Kidney (tissue), 14 donors: Measurements from ENCODE around the gene MOSPD2. TPM values are rescaled to one million over a fixed set of nuclear protein-coding genes. Genes with fewer than 3 reads are reported as not detected.

ENCODE experiments used
- DNase-seq, 5 donors: peaks; one replicate each; pipeline ENCODE4 v3.0.0-alpha.2; 2013 to 2020
- FAIRE-seq: peaks from 2 replicates; lab custom pipeline; 2012; peaks lifted over from hg19 to GRCh38; lab: Jason Lieb, UNC
- H3K27ac ChIP-seq, 2 donors: one replicate each; pipeline ENCODE4 v1.7.0; 2013; ENCODE audit warnings: low read depth in 2 of 2, low read length in 2 of 2, inconsistent platforms in 1 of 2
- H3K27me3 ChIP-seq: one replicate; pipeline ENCODE4 v1.7.1; 2013; ENCODE audit warnings: low read length, inconsistent platforms; ENCODE audit not compliant: control insufficient read depth, insufficient read depth
- H3K36me3 ChIP-seq, 3 donors: one replicate each; pipeline versions ENCODE4 v1.7.0 to v1.7.1; 2013; ENCODE audit warnings: low read length in 3 of 3, control low read depth in 1 of 3, inconsistent platforms in 1 of 3; ENCODE audit not compliant: insufficient read depth in 3 of 3, control insufficient read depth in 2 of 3
- H3K4me1 ChIP-seq, 3 donors: one replicate each; pipeline versions ENCODE4 v1.7.0 to v1.7.1; 2013; ENCODE audit warnings: low read length in 3 of 3, inconsistent platforms in 1 of 3, low read depth in 1 of 3; ENCODE audit not compliant: control insufficient read depth in 2 of 3, insufficient read depth in 2 of 3
- H3K4me3 ChIP-seq, 3 donors: one replicate each; pipeline versions ENCODE4 v1.7.0 to v1.8.1; 2013; ENCODE audit warnings: low read length in 3 of 3, control low read depth in 1 of 3, inconsistent platforms in 1 of 3
- H3K9ac ChIP-seq, 3 donors: one replicate each; pipeline versions ENCODE4 v1.7.0 to v1.7.1; 2013; ENCODE audit warnings: low read length in 3 of 3, control low read depth in 1 of 3, inconsistent platforms in 1 of 3
- H3K9me3 ChIP-seq, 3 donors: one replicate each; pipeline versions ENCODE4 v1.7.0 to v1.7.1; 2013; ENCODE audit warnings: low read length in 3 of 3, control low read depth in 1 of 3, inconsistent platforms in 1 of 3; ENCODE audit not compliant: control insufficient read depth in 2 of 3, insufficient read depth in 1 of 3
- intact Hi-C: fragments of 100-400 bp; cut with DNase I; formaldehyde crosslinking; loops from one replicate; pipeline ENCODE4 v1.11.1; 2022
- polyA plus RNA-seq: library from polyadenylated mRNA; stranded (reverse); fragments of 350-450 nt; fragmentation: Illumina TruSeq; extraction: RNeasy Lipid Tissue Mini Kit (QIAGEN cat#74804); gene quantifications from one replicate; pipeline ENCODE4 v1.2.3, GENCODE V29; 2014; ENCODE audit warnings: low read depth, low replicate concordance; ENCODE audit not compliant: insufficient read depth
- total RNA-seq: library from RNA; stranded (reverse); fragmentation: NEBNext Ultra II Directional; extraction: Animal tissue kit (Norgen Biotek cat#: 25700); gene quantifications from one replicate; pipeline ENCODE4 v1.2.1, GENCODE V29; 2021
- TF ChIP-seq, protein P1 (sequence below): IDR thresholded peaks from 3 replicates; pipeline ENCODE4 v1.5.1; 2012; ENCODE audit warnings: mild to moderate bottlenecking, moderate library complexity, borderline replicate concordance; ENCODE audit not compliant: insufficient read depth; ENCODE audit errors: extremely low read depth
- donor health status: control.
- donor health status: control.
- donor health status: control.
- donor health status: control.
- donor health status: control.
- donor health status: DM: yes; HTN: yes; CAD: no.
- donor health status: Normal renal cell carcinoma (clear cell type).

MOSPD2 gene
- total and polyA plus RNA-seq, 2 donors from 2014 or later, result 4.0 to 14.4 TPM

GRCh38 chrX:14948691-14949090 is 75.5 kb downstream of the MOSPD2 start:
- Histone ChIP-seq H3K9ac (no peak overlapping the region), H3K36me3 (no peaks in the 10 kb centered on the region), H3K4me3 (no peak overlapping the region), H3K27me3 (no peaks in the 10 kb centered on the region), H3K4me1 (no peaks in the 10 kb centered on the region), H3K9me3 (no peaks in the 10 kb centered on the region), H3K27ac (no peak overlapping the region)
- DNase-seq, result no peak
- TF ChIP-seq, protein P1, sequence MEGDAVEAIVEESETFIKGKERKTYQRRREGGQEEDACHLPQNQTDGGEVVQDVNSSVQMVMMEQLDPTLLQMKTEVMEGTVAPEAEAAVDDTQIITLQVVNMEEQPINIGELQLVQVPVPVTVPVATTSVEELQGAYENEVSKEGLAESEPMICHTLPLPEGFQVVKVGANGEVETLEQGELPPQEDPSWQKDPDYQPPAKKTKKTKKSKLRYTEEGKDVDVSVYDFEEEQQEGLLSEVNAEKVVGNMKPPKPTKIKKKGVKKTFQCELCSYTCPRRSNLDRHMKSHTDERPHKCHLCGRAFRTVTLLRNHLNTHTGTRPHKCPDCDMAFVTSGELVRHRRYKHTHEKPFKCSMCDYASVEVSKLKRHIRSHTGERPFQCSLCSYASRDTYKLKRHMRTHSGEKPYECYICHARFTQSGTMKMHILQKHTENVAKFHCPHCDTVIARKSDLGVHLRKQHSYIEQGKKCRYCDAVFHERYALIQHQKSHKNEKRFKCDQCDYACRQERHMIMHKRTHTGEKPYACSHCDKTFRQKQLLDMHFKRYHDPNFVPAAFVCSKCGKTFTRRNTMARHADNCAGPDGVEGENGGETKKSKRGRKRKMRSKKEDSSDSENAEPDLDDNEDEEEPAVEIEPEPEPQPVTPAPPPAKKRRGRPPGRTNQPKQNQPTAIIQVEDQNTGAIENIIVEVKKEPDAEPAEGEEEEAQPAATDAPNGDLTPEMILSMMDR, result no peak
- intact Hi-C loops, result no loop called here
- FAIRE-seq, result no peak

DNA sequence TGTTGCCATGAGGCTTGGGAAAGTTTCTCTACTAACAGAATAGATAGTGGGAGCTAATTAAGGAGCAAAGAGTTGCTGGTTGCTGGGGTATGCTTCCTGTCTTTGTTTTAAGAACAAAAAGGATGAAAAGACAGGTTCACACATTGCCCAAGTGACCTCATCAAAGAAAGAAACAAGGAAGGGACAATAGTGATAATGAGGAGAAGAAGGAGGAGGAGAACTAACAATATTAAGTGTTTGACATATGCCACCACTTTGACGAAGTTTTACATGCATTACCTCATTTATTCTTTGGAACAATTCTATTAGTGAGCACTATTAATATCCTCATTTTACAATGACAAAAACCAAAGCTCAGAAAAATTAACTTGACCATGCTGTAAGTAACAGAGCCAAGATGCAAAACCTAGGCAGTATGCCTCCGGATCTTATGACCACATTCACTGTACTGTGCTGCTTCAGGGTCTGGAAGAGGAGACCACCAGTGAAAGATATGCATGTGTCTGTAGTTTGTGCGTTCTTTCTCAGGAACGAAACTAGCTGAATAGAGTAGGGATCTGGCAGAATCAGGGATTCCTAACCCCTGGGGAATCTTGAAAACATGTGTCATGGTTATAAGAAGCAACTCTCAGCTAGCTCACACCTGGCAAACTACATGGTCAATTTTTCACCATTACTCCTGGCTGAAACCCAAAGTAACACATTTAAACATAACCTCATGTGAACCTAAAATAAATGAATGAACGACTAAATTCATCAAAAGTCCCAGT is 83.8 kb downstream of the MOSPD2 start:
- no peak for FAIRE-seq
- H3K27me3 ChIP-seq, result no peaks in the 10 kb centered on the region
- TF ChIP-seq, protein P1, result no peak
- intact Hi-C loops, result no loop called here
- no peak overlapping the region for H3K9ac ChIP-seq
- H3K36me3 ChIP-seq, result no peaks in the 10 kb centered on the region
- H3K27ac ChIP-seq, result no peak overlapping the region
- DNase-seq, result no peak
- no peaks in the 10 kb centered on the region for H3K9me3 ChIP-seq
- no peaks in the 10 kb centered on the region for H3K4me1 ChIP-seq
- no peak overlapping the region for H3K4me3 ChIP-seq

DNA sequence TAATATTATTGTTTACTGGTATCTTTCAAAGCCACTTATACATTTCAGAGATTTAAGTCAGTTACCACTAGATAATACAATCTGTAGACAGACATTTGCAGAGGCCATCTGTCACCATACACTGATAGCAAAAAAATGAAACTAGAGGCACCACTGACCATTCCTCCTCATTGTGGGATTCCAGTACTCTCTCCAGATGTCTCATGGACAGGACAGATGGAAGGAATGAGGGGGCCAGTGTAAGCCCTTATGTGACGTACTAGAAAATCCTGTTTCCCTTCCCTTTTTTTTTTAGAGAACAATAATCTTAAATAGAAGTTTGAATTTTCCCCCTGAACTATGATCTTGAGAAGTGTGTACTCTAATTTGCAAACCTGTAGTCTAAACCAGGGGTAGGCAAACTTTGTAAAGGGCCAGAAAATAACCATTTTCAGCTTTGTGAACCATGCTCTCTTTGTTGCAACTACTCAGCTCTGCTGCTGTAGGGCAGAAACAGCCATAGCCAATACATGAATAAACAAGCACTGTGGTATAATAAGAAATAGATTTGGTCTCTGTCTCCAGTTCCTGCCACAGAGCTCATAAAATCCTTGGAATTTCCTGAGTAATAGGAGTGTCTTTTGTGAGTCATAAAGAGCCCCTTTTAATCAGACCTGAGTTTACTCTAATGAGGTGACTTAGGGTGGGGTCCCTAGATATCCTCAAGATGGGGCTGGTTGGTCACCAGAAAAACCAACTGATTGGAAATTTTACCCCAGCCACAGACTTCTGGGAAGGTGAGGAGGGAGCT is 90.4 kb downstream of the MOSPD2 start:
- Histone ChIP-seq H3K9me3 (no peaks in the 10 kb centered on the region), H3K9ac (no peak overlapping the region), H3K4me3 (no peak overlapping the region), H3K4me1 (no peaks in the 10 kb centered on the region), H3K36me3 (no peaks in the 10 kb centered on the region), H3K27me3 (no peaks in the 10 kb centered on the region), H3K27ac (no peak overlapping the region)
- FAIRE-seq, result no peak
- DNase-seq, result no peak
- TF ChIP-seq, protein P1, result no peak
- intact Hi-C loops, result no loop called here
